Fibroblast of gingiva (primary cell): Measurements from ENCODE around the gene NSMF.
A peak's percentile ranks its signal among the peaks of the same experiment; 100 is the strongest.

Experiments used
- DNase-seq: peaks from one replicate; pipeline ENCODE4 v3.0.0-alpha.2; 2011; ENCODE audit warnings: low read depth

The NSMF gene

GRCh38 chr9:137491735-137492432, 32.8 kb upstream of the NSMF start:
- no peak for DNase-seq

- DNase-seq, result no peak
Measured at GRCh38 chr9:137490532-137491186, 31.5 kb upstream of the NSMF start.

DNA sequence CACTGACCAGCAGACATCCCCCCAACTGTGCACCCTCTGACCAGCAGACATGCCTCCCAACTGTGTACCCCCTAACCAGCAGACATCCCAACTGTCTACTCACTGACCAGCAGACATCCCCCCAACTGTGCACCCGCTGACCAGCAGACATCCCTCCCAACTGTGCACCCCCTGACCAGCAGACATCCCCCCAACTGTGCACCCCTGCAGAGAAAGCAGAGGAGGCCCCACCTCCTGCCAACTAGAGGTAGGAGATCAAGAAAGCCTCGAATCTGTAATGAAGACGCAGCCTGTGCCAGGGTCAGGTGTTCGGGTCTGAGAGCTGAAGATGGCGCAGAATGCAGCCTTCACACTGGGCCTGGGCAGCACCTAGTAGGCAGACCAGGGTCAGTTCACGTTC, 29.8 kb upstream of the NSMF start:
- no peak for DNase-seq

- DNase-seq, result no peak
Measured at GRCh38 chr9:137488327-137488653, 29.2 kb upstream of the NSMF start.

DNA sequence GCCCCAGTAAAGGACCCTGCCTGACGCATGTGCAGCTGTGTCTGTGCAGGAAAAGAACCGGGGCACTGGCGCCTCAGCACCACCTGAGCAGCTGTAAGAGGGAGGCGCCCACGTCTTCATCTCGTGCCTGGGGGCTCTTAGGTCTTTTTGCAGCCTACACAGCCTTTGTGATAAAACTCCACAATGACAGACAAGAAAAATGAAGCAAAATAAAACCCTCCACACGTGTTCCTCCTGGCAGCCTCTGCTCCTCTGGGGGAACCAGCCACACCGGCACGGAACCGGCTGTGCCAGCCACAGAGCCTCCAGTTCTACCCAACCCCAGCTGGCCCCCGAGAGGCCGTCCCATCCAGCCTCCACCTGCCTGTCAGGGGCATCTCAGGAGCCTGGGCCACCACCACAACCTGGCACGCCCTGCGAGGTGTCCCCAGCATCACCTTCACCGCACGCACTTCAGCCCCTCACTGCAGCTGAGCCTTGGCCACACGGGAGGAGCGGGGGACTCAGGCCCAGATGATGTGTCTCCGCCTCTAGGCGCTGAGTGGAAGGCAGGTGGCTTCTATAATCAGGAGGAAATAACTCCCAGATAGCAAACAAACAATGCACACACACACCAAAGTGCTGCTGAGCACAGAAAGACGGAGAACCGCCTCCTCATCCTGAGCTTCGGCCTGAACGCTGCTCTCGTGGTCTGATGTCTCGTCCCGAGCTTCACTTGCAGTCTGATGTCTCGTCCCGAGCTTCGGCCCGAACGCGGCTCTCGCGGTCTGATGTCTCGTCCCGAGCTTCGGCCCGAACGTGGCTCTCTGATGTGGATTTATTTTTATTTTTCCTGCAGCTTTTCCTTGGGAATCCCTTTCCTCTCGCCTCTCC, 28.6 kb upstream of the NSMF start:
- no peak for DNase-seq

DNA sequence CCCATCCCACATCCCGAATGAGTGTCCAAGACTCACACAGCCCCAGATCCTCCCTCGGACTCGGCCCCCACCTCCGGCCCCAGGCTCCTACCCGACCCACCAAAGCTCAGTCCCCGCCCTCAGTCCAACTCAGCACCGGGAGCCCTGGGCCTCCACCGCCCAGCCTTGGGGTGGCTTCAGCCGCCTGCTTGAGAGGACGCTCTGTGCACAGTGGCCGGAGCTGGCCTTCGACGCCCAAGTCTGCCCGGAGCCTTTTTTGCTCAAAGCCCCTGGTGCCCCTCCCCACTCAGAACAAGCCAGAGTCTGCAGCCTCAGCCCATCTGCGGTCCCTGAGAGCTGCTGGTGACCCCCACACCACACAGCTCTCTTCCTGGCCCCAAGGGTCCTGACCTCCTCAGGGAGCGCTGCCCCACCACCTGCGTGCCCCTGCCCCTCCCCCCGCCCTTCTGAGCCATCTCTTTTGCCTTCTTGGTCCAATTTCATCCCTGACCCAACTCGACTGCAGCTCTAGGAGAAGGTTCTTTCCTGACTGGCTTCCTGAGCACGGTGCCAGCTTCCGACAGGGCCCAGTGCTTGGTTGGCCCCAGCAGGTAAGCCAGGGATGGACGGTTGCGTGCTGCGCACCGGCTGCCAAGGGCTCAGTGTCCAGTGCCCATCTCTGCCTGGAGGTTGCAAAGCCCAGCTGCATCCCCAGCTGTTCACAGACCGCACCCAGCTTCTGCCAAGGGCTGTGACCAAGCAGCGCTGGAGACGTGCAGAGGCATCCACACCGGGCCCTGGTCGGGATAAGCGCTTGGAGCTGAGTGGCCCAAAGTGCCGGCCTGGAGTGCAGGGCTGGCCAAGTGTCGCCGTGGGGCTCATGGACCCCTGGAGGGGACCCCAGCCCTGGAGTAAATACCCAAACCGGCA, 27.7 kb upstream of the NSMF start:
- DNase-seq, result no peak

DNA sequence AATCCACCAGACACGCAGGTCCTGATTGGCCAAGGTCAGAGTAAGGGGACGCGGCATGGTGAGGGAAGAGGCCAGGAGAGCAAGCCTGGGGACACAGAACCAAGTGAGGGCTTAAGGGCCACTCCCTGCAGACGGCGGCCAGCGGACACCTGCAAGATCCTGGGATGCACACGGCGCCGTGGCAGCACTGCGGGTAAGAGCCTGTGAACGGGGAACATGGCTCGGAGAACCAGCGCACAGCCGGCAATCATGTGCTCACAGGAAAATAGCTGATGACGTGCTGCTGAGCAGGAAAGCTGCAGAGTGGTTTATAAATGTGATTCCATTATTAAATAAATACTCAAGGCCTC, 27.0 kb upstream of the NSMF start:
- DNase-seq, result no peak

GRCh38 chr9:137485343-137486140, 26.4 kb upstream of the NSMF start:
- no peak for DNase-seq

DNA sequence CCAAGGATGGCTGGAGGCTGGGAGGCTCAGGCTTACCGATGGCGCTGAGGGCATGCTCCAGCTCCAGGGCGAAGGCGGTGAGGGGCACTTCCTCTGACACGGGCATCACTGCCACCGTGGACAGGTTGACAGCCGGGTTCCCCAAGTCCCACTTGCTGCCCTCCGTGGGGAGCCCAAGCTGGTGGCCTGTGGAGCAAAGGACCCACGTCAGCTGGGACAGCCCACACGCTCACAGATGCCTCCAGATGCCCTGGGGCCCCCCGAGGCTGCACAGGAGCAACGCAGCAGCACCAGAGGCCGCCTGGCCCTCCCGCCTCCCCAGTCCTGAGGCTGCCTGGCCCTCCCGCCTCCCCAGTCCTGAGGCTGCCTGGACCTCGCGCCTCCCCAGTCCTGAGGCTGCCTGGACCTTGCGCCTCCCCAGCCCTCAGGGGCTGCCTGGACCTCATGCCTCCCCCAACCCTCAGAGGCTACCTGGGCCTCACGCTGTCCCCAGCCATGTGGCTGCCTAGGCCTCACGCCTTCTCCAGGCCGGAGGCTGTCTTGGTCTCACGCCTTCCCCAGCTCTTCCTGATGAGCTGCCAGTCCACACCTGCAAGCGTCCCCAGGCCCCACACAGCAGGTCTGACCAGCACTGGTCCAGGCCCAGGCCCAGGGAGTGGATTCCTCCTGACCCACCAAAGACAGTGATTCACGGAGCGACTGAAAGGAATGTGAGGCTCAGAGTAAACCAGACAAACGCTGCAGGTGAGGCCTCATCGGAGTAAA, 25.6 kb upstream of the NSMF start:
- DNase-seq, result no peak

- peak; percentile 71 for DNase-seq
Measured at GRCh38 chr9:137482094-137482781, 23.1 kb upstream of the NSMF start.

DNA sequence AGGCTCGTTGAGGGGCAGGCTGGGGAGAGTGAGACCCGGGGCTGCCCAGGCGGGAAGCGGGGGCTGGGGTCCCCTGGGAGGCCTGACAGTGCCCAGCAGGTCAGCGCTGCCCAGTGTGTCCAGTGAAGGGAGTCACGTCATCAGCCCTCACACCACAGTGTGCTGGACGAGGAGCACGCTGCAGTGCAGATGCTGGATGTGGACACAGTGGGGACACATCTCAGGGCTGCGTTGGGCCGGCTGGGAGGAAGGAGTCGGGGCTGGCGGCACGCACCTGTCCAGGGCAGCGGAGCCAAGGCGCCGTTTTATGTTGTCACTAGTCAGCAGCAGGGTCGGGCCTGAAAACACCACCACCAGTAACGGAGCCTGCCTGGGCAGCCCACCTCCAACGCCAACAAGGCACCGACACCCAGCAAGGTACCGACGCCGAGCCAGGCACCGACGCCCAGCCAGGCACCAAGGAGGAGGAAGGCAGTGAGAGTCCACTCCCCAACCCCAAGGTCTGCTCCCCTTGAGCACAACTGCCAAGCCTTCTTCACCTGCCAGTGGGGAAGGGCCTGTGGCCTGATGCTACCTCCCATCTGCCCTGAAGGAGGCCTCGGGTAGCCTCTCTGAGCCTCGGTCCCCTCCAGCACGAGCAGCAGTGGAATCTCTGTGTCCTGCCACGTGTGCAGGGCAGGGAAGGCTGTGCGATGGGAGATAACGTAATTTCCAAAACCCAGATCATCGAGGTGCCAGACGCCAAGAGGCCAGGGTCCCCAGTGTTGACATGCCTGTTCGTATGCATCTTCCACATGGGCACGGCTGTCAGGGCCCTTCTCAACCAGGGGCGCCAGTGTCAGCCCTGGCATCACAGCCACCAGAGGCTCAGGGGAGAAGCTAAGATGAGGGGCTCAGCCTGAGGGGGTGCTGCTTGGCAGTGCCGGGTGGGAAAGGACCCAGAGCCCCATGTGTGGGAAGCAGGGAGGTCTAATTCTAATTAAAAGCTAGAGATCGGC, 21.9 kb upstream of the NSMF start:
- DNase-seq, result no peak

- DNase-seq, result no peak
Measured at GRCh38 chr9:137479892-137480685, 21.0 kb upstream of the NSMF start.

DNA sequence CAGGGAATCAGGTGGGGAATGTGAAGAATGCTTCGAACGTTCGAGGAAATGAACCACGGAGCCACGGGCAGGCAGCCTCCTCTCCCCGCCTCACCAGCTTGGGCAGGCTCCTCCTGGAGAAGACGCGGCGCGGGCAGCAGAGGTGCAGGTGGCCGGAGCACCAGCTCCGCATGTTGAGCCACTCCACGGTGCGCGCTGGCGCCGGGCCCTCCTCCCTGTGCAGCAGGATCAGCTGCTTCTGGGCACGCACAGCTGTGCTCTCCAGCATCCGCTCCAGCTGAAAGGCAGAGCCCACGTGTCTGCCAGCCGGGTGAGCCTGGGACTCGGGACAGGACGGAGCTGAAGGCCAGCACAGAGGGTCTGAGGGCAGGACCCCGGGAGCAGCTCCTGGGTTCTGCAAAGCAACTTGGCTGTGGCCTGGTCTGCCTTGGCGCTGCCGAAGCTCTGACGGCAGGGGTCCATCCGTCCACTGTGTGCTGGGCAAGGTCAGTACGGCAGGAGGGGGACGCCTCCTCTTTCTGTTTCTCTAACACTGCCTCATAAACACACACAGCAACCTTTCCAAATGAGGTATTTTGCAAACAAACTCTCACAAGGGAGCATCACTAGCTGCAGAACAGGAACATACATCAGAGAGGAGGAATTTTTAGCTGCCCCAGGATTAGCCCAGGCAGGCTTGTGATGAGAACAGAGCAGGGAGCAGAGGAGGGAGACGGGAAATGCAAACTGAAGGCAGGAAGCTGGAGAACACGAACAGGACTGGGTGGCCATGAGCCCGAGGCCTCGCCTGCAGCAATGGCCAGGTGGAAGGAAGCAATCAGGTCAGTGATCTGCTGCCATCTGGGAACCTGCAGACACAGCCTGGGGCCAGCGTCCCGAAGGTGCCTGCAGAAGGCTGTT, 20.1 kb upstream of the NSMF start:
- no peak for DNase-seq

DNA sequence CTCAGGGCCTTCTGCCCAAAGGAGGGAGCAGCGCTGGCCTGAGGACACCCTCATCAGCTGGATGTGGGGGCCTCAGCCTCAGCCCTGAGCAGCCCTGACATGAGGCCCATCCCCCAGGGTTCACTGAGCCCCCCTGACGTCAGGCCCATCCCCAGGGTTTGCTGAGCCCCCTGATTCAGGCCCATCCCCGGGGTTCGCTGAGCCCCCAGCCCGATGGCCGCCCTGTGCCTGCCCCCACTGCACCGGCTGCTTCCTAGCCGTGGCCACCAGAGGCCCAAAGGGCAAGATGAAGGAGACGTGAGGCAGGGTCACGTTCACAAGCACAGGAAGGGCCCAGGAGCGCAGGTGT, 19.5 kb upstream of the NSMF start:
- no peak for DNase-seq

GRCh38 chr9:137477778-137478612, 18.9 kb upstream of the NSMF start:
- DNase-seq, result no peak

- DNase-seq, result no peak
Measured at GRCh38 chr9:137476856-137477255, 17.7 kb upstream of the NSMF start.
